DMS79 treated with DMSO at 0.1 percent for 48 hours (cell line): ENCODE results near the gene DLG5.
A peak's percentile ranks its signal among the peaks of the same experiment; 100 is the strongest.

ENCODE experiments used
- DNase-seq: peaks from one replicate; lab custom pipeline; 2025; lab: John Stamatoyannopoulos, UW

DLG5 gene

GRCh38 chr10:77794256-77795142 lies 132.1 kb downstream of the DLG5 start:
- no peak for DNase-seq

- DNase-seq = no peak
Measured at GRCh38 chr10:77793831-77794230, 132.7 kb downstream of the DLG5 start.

GRCh38 chr10:77792155-77792554 lies 134.4 kb downstream of the DLG5 start:
- no peak for DNase-seq

GRCh38 chr10:77791506-77791905 lies 135.0 kb downstream of the DLG5 start:
- DNase-seq = no peak

GRCh38 chr10:77789861-77790260 lies 136.7 kb downstream of the DLG5 start:
- DNase-seq = no peak

GRCh38 chr10:77789016-77789415 lies 137.5 kb downstream of the DLG5 start:
- no peak for DNase-seq

- DNase-seq = no peak
Measured at GRCh38 chr10:77788496-77789010, 138.0 kb downstream of the DLG5 start.

GRCh38 chr10:77787440-77787839 lies 139.1 kb downstream of the DLG5 start:
- no peak for DNase-seq

GRCh38 chr10:77784856-77785255 lies 141.7 kb downstream of the DLG5 start:
- DNase-seq = no peak

GRCh38 chr10:77782328-77783061 lies 144.1 kb downstream of the DLG5 start:
- no peak for DNase-seq

- DNase-seq = no peak
Measured at GRCh38 chr10:77781451-77782327, 144.9 kb downstream of the DLG5 start.

GRCh38 chr10:77780180-77780579 lies 146.4 kb downstream of the DLG5 start:
- DNase-seq = no peak

- no peak for DNase-seq
Measured at GRCh38 chr10:77776487-77776886, 150.1 kb downstream of the DLG5 start.

GRCh38 chr10:77774940-77775391 lies 151.6 kb downstream of the DLG5 start:
- no peak for DNase-seq

- DNase-seq = no peak
Measured at GRCh38 chr10:77773631-77774426, 152.7 kb downstream of the DLG5 start.

GRCh38 chr10:77772852-77773600 lies 153.5 kb downstream of the DLG5 start:
- DNase-seq = peak; percentile 8

GRCh38 chr10:77771851-77772250 lies 154.7 kb downstream of the DLG5 start:
- no peak for DNase-seq

- DNase-seq = no peak
Measured at GRCh38 chr10:77771450-77771849, 155.1 kb downstream of the DLG5 start.

- DNase-seq = no peak
Measured at GRCh38 chr10:77770868-77771175, 155.7 kb downstream of the DLG5 start.

GRCh38 chr10:77770081-77770867 lies 156.3 kb downstream of the DLG5 start:
- no peak for DNase-seq
